Measurements from ENCODE around the gene SERP2.
A peak's percentile ranks its signal among the peaks of the same experiment; 100 is the strongest.

SERP2 gene

GRCh38 chr13:44433863-44434765 lies 60.5 kb downstream of the SERP2 start:
- TF ChIP-seq POLR2A (IDR thresholded peaks at IDR 0.05; ENCODE audit: low read length) (no peak), GATA1 (IDR thresholded peaks at IDR 0.05; ENCODE audit: low read depth, low read length) (no peak)
- no peak for DNase-seq

DNA sequence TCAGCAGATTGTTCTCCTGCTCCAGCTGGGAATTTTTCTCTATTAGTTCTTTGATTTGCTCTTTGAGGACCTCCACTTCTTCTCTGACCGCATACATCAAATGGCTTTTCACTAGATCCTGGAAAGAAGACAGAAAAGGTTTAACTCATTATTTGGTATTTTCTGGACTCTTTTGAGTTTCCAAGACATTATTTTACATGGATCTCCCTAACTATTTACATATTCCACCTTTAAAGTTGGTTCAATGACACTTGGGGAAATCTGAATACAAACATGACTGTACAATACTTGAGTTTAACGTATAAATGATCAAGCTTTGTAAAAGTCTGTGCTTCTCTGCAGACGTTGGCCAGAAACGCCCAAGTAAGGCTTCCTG lies 61.1 kb downstream of the SERP2 start:
- DNase-seq, result no peak
- TF ChIP-seq GATA1 (IDR thresholded peaks at IDR 0.05; ENCODE audit: low read depth, low read length), result no peak
- TF ChIP-seq POLR2A (IDR thresholded peaks at IDR 0.05; ENCODE audit: low read length), result no peak

- DNase-seq, result peak; percentile 99
- no peak for TF ChIP-seq GATA1 (IDR thresholded peaks at IDR 0.05; ENCODE audit: low read depth, low read length)
- peak; percentile 86 for TF ChIP-seq POLR2A (IDR thresholded peaks at IDR 0.05; ENCODE audit: low read length)
Observed at GRCh38 chr13:44435142-44435918, 61.7 kb downstream of the SERP2 start.

DNA sequence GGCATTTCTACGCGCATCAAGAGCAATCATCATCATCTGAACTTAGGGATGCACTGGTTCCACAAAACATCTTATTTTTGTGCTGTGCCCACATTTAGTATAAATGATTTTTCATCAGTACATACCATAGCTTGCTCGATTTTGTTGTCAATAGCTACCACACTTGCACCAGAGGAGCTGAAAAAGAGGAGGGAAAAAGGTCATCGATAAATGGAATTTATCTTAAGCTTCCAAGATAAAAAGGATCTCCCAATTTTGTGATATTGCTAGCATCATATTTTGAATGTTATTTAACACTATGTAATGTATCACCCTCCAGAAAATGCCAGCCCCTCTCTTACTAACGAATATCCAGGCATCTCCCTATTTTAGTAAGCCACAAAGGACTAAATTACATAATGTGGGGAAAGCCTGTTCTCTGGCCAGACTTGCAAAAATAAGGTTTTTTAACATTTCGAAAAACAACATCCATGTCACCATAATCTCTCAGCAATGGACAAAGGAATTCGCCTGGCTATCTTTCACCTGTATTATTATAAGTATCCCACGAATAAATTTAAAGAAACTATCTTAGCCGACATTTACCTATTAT lies 62.4 kb downstream of the SERP2 start:
- no peak for TF ChIP-seq GATA1 (IDR thresholded peaks at IDR 0.05; ENCODE audit: low read depth, low read length)
- TF ChIP-seq POLR2A (IDR thresholded peaks at IDR 0.05; ENCODE audit: low read length), result no peak
- DNase-seq, result peak in 1 of 2 experiments; percentile 69

GRCh38 chr13:44436589-44437337 lies 63.1 kb downstream of the SERP2 start:
- DNase-seq, result peak; percentile 82 to 83

DNA sequence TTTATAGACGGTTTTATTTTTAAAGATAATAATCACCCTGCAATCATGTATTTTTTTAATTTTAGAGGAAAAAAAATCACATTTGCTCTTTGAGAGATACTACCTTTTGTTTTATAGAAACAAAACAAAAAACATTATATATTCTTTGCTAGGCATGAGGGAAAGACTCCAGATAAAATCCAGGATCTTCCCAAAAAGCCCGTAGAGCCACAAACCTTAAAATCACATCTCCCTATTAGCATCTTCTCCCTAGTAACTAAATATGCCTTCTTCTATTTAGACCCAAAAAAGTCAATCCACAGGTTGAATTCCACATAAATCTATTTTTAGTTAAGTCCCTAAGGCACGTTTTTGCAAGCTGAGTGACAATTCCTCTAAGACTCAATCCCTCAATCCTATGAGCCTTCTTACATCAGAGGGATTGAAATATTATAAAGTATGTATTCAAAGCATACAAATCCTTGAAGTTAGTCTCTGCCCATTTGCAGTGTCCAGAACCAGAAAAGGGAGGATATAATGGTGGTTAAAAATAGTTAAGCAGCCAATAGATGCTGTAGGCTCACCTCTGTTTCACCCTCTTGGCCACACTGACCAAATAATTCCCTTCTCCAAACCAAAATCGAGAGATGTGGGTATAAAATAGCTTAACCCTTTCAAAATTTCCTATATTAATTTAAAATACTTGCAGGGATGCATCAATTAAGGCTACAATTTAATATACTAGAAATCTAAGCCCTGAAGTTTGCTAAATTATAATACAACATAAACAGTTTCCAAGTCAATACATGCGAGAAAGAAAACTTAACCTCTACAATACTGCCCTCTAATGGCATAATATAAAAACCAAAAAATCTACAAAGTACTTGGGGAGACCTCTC lies 64.0 kb downstream of the SERP2 start:
- TF ChIP-seq GATA1 (IDR thresholded peaks at IDR 0.05; ENCODE audit: low read depth, low read length), result no peak
- peak; percentile 71 to 75 for DNase-seq

More at GRCh38 chr13:44436589-44437337, 63.1 kb downstream of the SERP2 start:
- TF ChIP-seq POLR2A (IDR thresholded peaks at IDR 0.05; ENCODE audit: low read length) (peak; percentile 88), GATA1 (IDR thresholded peaks at IDR 0.05; ENCODE audit: low read depth, low read length) (no peak)

DNA sequence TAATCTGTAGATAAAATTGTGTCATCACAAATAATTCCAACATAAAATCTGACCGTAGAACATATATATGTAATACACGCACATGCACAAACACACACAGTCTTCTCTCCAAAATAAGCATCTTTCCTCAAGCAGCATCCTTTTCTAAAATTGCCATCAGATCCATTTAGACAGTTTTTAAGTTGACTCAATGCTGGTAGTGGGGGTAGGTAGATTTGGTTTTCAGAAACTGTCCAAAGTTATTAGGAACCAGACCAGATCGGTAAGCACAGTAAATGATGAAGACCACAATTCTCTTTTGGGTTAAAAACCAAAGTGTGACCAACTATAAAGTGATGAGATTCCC lies 64.6 kb downstream of the SERP2 start:
- TF ChIP-seq POLR2A (IDR thresholded peaks at IDR 0.05; ENCODE audit: low read length), result no peak
- TF ChIP-seq GATA1 (IDR thresholded peaks at IDR 0.05; ENCODE audit: low read depth, low read length), result no peak
- no peak for DNase-seq

GRCh38 chr13:44439452-44440024 lies 65.9 kb downstream of the SERP2 start:
- DNase-seq, result no peak
- TF ChIP-seq GATA1 (IDR thresholded peaks at IDR 0.05; ENCODE audit: low read depth, low read length), result no peak
- no peak for TF ChIP-seq POLR2A (IDR thresholded peaks at IDR 0.05; ENCODE audit: low read length)

DNA sequence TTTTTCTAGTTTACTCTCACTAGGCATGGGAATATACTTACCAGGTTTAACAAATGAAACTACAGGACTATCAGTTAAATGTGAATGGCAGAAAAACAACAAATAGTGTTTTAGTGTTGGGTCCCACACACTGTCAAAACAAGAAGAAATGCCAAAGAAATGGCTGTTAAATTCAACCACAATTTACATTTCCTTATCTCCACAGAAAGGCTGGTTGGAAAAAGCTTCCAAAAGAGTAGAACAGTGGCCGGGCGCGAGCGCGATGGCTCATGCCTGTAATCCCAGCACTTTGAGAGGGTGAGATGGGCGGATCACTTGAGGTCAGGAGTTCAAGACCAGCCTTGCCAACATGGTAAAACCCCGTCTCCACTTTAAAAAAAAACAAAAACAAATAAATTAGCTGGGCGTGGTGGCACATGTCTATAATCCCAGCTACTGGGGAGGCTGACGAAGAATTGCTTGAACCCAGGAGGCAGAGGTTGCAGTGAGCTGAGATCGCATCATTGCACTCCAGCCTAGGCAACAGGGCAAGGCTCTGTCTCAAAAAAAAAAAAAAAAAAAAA lies 66.5 kb downstream of the SERP2 start:
- TF ChIP-seq POLR2A (IDR thresholded peaks at IDR 0.05; ENCODE audit: low read length) (no peak), GATA1 (IDR thresholded peaks at IDR 0.05; ENCODE audit: low read depth, low read length) (no peak)
- DNase-seq, result no peak

All from erythroblast (primary cell).